ENCODE data around the gene TEX14.

Gene TEX14

DNA sequence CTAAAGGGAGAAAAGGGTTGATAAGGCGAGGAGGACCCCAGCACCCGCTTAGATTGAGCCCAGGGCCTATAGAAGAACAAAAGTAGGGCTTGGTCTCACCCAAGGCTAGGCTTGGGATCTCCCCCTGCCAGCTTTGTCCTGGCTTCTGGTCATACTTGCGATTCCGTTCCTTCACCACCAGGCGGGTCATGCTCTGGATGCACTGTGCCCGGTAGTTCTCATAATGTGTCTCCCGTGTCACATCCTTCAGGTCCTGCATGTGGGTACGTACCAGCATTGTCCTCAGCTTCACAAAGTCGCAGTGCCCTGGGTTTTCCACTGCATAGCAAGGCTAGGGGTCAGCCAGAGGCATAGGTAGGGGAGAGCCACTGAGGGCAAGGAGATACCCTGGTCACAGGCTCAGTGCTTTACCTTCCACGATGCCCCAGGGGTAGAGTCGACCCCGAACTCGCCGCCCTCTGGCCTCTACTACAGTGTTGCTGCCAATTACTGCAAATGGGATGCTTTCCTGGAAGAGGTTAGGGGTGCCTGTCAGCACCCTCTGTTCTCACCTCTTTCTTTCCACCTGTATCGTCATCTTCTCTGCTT lies 170.9 kb downstream of the TEX14 start:
- DNase-seq (ENCODE audit: low spot score): peak; percentile 66

DNA sequence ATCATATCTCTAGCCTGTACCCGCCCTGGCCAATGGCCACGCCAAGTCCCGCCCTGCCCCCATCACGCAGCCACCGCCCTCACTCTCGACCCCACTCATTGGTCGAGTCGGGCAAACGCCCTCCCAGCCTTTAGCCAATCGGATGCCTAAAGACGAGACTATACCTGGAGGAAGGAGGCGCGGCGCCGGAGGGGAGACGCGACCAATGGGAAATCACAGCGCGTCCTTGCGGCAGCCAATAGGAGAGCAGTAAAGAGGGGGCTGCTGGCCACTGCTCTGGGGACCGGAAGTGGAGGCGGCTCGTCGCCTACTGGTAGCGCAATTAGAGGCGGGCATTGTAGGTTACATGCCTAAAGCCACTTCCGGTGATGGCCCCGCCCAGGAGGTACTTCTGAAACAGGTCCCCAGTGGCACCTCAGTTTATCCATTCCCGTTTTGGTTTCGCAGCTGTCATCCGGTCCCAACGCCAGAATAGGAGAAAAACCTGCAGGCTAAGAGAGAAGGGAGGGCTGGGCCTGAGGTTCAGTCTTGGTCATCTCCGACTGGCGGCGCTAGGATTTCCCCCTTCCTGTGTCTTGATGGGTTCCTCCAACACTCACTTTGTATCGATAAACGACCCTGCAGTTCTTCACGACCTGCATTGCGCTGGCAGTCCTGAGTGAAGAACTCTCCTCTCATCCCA lies 173.8 kb downstream of the TEX14 start:
- DNase-seq (ENCODE audit: low spot score): peak; percentile 99

GRCh38 chr17:58517378-58517927 lies 174.4 kb downstream of the TEX14 start:
- no peak for DNase-seq (ENCODE audit: low spot score)

DNA sequence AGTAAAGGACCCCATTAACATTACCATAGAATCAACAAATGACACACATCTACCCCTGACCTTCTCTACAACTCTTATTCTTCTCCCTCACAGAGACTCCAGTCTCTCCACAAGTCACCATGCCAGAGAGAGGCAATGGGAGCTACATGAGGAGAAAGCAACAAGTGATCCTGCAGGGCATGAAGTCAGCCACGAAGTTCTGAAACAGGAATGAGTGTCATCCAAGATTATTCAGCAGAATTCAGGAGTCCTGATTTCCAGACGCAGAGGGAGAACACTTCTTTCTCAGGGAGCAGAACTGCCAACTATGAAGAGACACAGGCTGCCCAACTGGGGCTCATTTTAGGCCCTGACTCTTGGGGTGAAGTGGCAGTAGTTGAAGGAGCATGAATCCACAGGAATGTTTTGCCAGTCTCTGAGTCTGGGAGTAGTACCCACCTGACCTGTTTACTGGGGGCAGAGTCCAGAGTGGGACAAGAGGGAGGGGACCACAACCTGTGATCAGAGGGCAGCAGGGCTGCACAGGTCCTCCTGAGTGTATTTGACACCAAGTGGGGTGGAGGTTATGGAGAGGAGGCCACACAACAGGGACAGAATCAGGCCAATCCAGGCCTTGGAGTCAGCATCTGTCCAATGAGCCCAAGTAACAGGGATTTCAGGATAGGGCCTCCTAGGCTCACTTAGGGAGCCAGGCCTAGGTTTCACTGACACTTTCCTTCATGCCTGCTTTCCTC lies 175.0 kb downstream of the TEX14 start:
- no peak for DNase-seq (ENCODE audit: low spot score)

GRCh38 chr17:58515286-58515685 lies 176.6 kb downstream of the TEX14 start:
- DNase-seq (ENCODE audit: low spot score): no peak

DNA sequence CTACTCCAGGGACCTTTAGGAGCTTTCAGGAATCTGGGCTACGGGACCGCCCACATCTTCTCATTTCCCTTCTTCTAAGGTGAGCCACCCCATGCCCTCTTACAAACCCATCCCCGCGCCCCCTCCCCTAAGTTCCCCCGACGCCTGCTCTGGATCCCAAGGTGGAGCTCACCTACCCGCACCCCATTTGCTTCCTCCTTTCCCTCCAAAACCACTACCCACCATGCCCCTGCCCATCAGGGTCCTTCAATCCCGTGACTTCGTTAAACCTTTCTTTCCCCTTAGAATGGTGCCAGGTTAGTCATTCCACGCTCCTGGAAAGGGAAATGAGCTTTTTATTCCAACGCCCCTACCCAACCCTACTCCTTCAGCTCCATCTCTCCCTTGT lies 177.1 kb downstream of the TEX14 start:
- no peak for DNase-seq (ENCODE audit: low spot score)

DNA sequence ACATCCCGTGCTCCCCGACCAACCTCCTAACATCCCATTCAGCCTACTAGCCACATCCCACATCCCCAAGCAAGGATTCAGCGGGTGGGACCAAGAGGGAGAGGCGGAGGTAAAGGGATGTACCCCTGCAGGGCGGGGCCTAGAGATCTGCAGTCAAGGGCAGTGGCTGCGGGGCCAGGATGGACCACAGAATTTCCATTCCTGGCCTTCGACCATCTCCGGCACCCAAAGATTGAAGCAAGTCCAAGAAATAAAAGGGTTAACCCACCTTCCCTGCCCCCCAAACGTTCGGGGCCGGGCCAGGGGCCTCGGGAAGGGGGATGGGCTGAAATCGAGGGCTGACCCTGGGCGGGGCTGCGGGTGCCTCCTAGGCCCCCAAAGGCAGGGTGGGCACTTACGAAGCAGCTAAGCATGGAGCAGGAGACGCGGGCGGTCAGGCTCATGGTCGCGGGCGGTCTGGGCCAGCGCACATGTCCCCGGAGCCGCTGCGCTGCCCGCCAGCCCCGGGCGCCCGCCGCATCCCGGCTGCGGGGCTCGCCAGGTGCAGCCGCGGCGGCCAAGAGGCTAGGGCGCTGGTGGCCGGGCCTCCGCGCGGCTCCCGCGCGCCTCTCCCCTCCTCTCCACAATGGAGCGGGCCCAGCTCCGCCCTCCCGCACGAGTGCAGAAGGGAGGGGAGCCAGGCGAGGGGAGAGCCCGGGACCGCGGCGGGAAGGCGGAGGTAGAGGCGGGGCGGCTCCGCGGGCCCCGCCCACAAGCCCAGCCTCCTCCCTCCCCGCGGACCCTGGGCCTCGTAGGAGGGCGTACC lies 177.7 kb downstream of the TEX14 start, which contains the start of gene MTMR4:
TSS of gene MTMR4 (minus strand) at position 674 of the 805 bp plus-strand sequence. CDS start at position 443, 231 bp downstream.
- peak; percentile 98 for DNase-seq (ENCODE audit: low spot score)

DNA sequence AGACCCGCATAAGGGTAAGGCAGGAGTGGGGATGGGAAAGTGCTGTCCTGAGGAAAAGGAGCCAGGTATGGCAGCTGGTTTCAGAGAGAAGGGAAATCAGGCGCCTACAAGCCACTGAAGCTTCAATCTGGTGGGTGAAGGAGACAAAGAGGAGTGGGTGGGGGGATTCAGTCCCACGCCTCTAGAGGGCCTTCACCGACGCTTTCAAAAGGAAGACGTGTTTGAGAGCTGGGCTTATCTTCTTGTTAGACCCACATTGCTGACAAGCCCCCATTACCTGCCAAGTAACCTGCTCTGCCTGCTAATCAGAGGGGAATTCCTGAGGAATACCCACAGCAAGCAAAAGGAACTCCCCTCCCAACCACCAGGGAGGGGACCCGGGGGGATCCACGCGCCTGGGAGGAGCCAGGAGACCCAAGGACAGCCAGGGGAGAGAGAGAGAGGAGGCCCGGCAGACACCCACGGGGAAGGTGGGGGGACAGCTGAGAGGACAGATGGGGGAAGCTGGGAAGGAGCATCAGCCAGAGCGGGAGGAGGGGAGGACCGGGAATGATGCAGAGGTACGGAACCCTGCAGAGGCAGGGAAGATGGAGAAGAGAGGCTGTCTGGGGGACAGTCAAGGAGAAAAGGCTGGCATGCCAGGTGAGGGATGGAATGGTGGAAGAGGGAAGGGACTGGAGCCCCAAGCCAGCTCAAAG lies 178.4 kb downstream of the TEX14 start:
- DNase-seq (ENCODE audit: low spot score): peak; percentile 66

GRCh38 chr17:58510075-58510474 lies 181.8 kb downstream of the TEX14 start:
- DNase-seq (ENCODE audit: low spot score): no peak

DNA sequence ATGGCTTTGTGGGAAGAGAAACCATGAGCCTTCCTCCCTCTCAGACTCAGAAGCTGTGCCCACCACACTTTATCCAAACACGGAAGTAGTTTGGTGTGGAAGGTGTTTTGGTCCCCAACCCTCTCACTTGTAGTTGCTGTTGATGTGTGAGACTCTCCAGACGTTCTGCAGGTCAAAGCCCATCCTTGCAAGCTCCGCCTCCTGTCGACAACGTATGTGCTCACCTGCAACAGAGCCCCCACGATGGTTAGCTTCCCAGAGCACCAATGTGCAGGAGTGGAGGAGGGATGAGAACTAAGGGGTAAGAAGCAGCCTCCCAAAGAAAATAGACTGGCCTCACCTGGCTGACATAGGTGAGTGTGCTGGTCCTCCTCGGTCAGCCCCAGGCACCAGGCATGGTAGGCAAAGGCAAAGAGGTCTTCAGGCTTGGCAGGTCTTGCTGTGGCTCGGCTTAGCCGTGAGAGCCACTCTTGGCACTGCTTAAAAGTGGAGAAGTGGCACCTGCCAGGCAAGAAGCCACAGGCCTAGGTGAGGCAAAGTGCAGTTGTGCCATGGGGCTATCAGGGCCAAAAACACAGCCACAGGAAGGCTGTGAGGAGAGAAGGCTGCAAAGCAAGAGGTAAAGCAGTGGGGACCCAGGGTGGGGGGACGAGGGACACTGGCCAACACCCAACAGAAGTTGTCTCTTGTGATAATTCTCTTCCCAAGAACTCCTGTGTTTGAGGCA lies 183.3 kb downstream of the TEX14 start:
- DNase-seq (ENCODE audit: low spot score): no peak

GRCh38 chr17:58507123-58507634 lies 184.7 kb downstream of the TEX14 start:
- no peak for DNase-seq (ENCODE audit: low spot score)
